ENCODE results near the gene RUSF1. TPM values are rescaled to one million over a fixed set of nuclear protein-coding genes. Genes with fewer than 3 reads are reported as not detected.
A peak's percentile ranks its signal among the peaks of the same experiment; 100 is the strongest.
"Not testable (repeated sequence)": the region's sequence is repeated elsewhere in the genome, so short reads cannot be mapped to it uniquely, and the experiment has no call there.

The RUSF1 gene
- total and polyA plus RNA-seq, 2 donors (not counting 1 experiment from before 2014, with no cell fraction given), result 23.1 to 41.8 TPM

GRCh38 chr16:31486045-31486444, 22.1 kb downstream of the RUSF1 start:
- no peaks in the 10 kb centered on the region for H4K20me1 ChIP-seq (ENCODE audit: control insufficient read depth, extremely low read depth, insufficient read depth, low read length)
- no peak overlapping the region for H3K9ac ChIP-seq (ENCODE audit: insufficient read depth, low read length)
- H3K9me3 ChIP-seq (ENCODE audit: control insufficient read depth, insufficient read depth, low read depth, low read length), result no peaks in the 10 kb centered on the region
- no peak for DNase-seq (ENCODE audit: low read depth in 2 of 2)
- no peak overlapping the region for H2AFZ ChIP-seq (ENCODE audit: low read length)
- no peak overlapping the region for H3K4me2 ChIP-seq (ENCODE audit: extremely low read depth, insufficient read depth, low read length)
- H3K79me2 ChIP-seq (ENCODE audit: control insufficient read depth, insufficient read depth, low read length), result no peaks in the 10 kb centered on the region
- TF ChIP-seq EZH2 (IDR thresholded peaks at IDR 0.05; ENCODE audit: low read length, missing control alignments) (no peak), CTCF (conservative IDR thresholded peaks at IDR 0.05 in 1 of 2, IDR thresholded peaks at IDR 0.05 in 1 of 2; ENCODE audit: low read depth in 1 of 2, low read length in 2 of 2) (no peak)
- H3K4me3 ChIP-seq (replicated peaks in 1 of 4; ENCODE audit: control extremely low read depth in 1 of 4, insufficient read depth in 1 of 4, low read depth in 3 of 4, low read length in 4 of 4), result no peak overlapping the region
- peaks cover 11% of the 10 kb centered on the region for H3K27me3 ChIP-seq (ENCODE audit: control insufficient read depth, insufficient read depth, low read length)
- peaks cover 9% of the 10 kb centered on the region for H3K4me1 ChIP-seq (ENCODE audit: control insufficient read depth, extremely low read depth, insufficient read depth, low read length)
- no peak overlapping the region for H3K27ac ChIP-seq (ENCODE audit: insufficient read depth, low read length)
- H3K36me3 ChIP-seq (ENCODE audit: control insufficient read depth, insufficient read depth, low read length), result peaks cover 4% of the 10 kb centered on the region

GRCh38 chr16:31485571-31485970, 22.6 kb downstream of the RUSF1 start:
- Histone ChIP-seq H3K4me3 (replicated peaks in 1 of 4; ENCODE audit: control extremely low read depth in 1 of 4, insufficient read depth in 1 of 4, low read depth in 3 of 4, low read length in 4 of 4) (no peak overlapping the region), H3K4me2 (ENCODE audit: extremely low read depth, insufficient read depth, low read length) (no peak overlapping the region), H2AFZ (ENCODE audit: low read length) (no peak overlapping the region), H4K20me1 (ENCODE audit: control insufficient read depth, extremely low read depth, insufficient read depth, low read length) (no peaks in the 10 kb centered on the region), H3K9ac (ENCODE audit: insufficient read depth, low read length) (no peak overlapping the region), H3K27me3 (ENCODE audit: control insufficient read depth, insufficient read depth, low read length) (peaks cover 11% of the 10 kb centered on the region), H3K36me3 (ENCODE audit: control insufficient read depth, insufficient read depth, low read length) (peaks cover 4% of the 10 kb centered on the region), H3K79me2 (ENCODE audit: control insufficient read depth, insufficient read depth, low read length) (no peaks in the 10 kb centered on the region), H3K9me3 (ENCODE audit: control insufficient read depth, insufficient read depth, low read depth, low read length) (no peaks in the 10 kb centered on the region), H3K4me1 (ENCODE audit: control insufficient read depth, extremely low read depth, insufficient read depth, low read length) (peaks cover 9% of the 10 kb centered on the region), H3K27ac (ENCODE audit: insufficient read depth, low read length) (no peak overlapping the region)
- no peak for DNase-seq (ENCODE audit: low read depth in 2 of 2)
- TF ChIP-seq EZH2 (IDR thresholded peaks at IDR 0.05; ENCODE audit: low read length, missing control alignments) (no peak), CTCF (conservative IDR thresholded peaks at IDR 0.05 in 1 of 2, IDR thresholded peaks at IDR 0.05 in 1 of 2; ENCODE audit: low read depth in 1 of 2, low read length in 2 of 2) (no peak)

GRCh38 chr16:31484491-31485171, 23.6 kb downstream of the RUSF1 start:
- Histone ChIP-seq H2AFZ (ENCODE audit: low read length) (no peak overlapping the region), H3K4me1 (ENCODE audit: control insufficient read depth, extremely low read depth, insufficient read depth, low read length) (peaks cover 9% of the 10 kb centered on the region), H3K9me3 (ENCODE audit: control insufficient read depth, insufficient read depth, low read depth, low read length) (no peaks in the 10 kb centered on the region), H3K27me3 (ENCODE audit: control insufficient read depth, insufficient read depth, low read length) (peaks cover 11% of the 10 kb centered on the region), H4K20me1 (ENCODE audit: control insufficient read depth, extremely low read depth, insufficient read depth, low read length) (no peaks in the 10 kb centered on the region), H3K4me3 (replicated peaks in 1 of 4; ENCODE audit: control extremely low read depth in 1 of 4, insufficient read depth in 1 of 4, low read depth in 3 of 4, low read length in 4 of 4) (no peak overlapping the region), H3K4me2 (ENCODE audit: extremely low read depth, insufficient read depth, low read length) (no peak overlapping the region), H3K9ac (ENCODE audit: insufficient read depth, low read length) (no peak overlapping the region), H3K79me2 (ENCODE audit: control insufficient read depth, insufficient read depth, low read length) (no peaks in the 10 kb centered on the region), H3K36me3 (ENCODE audit: control insufficient read depth, insufficient read depth, low read length) (no peaks in the 10 kb centered on the region), H3K27ac (ENCODE audit: insufficient read depth, low read length) (no peak overlapping the region)
- peak in 1 of 2 donors; percentile 45 for DNase-seq (ENCODE audit: low read depth in 2 of 2)
- no peak for TF ChIP-seq EZH2 (IDR thresholded peaks at IDR 0.05; ENCODE audit: low read length, missing control alignments)
- no peak for TF ChIP-seq CTCF (conservative IDR thresholded peaks at IDR 0.05 in 1 of 2, IDR thresholded peaks at IDR 0.05 in 1 of 2; ENCODE audit: low read depth in 1 of 2, low read length in 2 of 2)

GRCh38 chr16:31484048-31484447, 24.1 kb downstream of the RUSF1 start:
- not testable (repeated sequence) for H3K79me2 ChIP-seq (ENCODE audit: control insufficient read depth, insufficient read depth, low read length); DNase-seq (ENCODE audit: low read depth in 2 of 2); H3K9me3 ChIP-seq (ENCODE audit: control insufficient read depth, insufficient read depth, low read depth, low read length); H3K27ac ChIP-seq (ENCODE audit: insufficient read depth, low read length); H4K20me1 ChIP-seq (ENCODE audit: control insufficient read depth, extremely low read depth, insufficient read depth, low read length); H3K4me1 ChIP-seq (ENCODE audit: control insufficient read depth, extremely low read depth, insufficient read depth, low read length); H3K36me3 ChIP-seq (ENCODE audit: control insufficient read depth, insufficient read depth, low read length); H3K9ac ChIP-seq (ENCODE audit: insufficient read depth, low read length); H3K4me3 ChIP-seq (replicated peaks in 1 of 4; ENCODE audit: control extremely low read depth in 1 of 4, insufficient read depth in 1 of 4, low read depth in 3 of 4, low read length in 4 of 4); H3K4me2 ChIP-seq (ENCODE audit: extremely low read depth, insufficient read depth, low read length); H2AFZ ChIP-seq (ENCODE audit: low read length)
- H3K27me3 ChIP-seq (ENCODE audit: control insufficient read depth, insufficient read depth, low read length), result peaks cover 11% of the 10 kb centered on the region
